Measurements from ENCODE around the gene SDC4.
"Not testable (repeated sequence)": the region's sequence is repeated elsewhere in the genome, so short reads cannot be mapped to it uniquely, and the experiment has no call there.

Gene SDC4

GRCh38 chr20:45363611-45364492 is 15.6 kb upstream of the SDC4 start:
- DNase-seq: no peak

DNA sequence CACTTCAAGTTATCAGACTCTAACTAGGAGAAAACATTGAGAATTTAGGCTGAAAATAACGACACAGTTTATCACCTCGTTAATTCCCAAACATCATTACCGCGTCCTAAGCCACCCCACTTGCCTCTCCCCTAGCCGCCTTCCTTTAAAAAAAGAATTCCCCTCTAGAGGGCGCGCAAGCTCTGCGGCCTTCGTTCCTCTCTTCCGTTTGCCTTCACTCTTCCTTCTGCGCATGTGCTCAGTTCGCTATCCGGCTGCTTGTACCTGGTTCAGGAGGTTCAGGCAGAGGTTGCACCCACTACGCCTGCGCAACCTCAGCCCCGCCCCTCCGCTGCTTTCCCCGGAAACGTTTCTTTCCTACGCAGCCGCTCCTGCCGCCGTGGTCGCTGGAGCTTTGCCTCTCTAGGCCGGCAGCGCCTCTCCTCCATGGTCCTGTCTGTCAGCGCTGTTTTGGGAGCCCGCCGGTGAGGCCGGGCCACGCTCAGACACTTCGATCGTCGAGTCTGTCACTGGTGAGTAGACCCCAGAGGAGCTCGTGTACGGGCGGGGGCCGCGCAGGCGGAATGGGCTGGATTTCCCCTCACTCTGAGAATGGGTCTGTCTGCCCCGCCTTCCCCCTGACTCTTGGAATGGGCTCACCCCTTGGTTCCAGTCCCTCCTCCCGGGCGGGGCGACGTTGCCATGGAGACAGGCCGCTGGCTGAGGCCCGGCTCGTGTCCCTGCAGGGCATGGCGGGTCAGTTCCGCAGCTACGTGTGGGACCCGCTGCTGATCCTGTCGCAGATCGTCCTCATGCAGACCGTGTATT is 14.8 kb upstream of the SDC4 start, which contains the start of gene SYS1:
SYS1 (plus strand) TSS at position 353 of the 807 bp plus-strand sequence; CDS start at position 729, 376 bp downstream.
- peak; percentile 97 for DNase-seq

GRCh38 chr20:45361793-45362192 is 13.6 kb upstream of the SDC4 start:
- DNase-seq: no peak

DNA sequence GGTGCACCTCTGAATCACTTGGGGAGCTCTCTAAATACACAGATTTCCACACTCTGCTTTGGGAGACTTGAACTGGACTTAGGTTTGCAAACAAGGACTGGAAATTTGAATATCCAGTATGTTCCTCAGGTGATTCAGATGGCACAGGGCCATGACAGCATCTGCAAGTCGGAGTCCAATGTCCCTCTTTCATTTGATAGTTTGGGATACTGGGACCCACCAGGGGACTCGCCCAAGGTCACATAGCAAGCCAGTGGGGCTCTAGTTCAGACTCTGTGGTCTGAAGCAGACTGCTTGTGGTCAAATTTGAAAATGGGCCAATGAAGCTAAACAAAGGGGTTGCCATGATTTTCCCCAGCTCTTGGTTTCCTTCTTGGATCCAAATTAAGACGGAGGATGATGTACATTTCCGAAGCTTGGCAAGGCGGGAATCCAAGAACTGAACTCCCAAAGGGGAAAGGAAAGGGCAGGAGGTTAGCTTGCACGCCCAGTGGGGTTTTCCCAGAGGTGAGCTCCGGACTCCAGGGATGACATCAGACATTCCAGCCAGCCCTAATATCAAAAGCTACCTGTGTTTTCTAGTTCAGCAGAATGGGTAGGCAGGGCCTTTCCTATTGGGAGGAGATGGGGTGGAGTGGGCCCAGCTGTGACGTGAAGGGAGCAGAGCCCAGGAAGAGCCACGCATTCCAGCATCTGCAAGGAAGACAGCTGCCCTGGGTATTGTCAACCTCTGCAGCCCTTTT is 11.4 kb upstream of the SDC4 start:
- DNase-seq: no peak

DNA sequence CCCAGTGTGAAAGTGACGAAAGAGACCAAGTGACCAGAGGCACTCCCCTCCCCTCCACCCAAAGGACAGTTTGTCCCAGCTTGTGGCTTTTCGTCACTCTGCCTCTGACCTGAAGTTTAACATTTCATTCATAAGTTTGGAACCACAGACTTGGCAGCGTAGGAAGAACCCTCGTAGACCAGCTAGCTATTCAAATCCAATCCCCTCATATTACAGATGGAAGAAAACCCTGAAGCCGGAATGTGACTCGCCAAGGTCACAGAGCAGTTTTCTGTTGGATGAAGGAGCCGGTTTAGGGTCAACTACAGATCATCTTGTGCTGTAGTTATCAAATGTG is 10.8 kb upstream of the SDC4 start:
- no peak for DNase-seq

GRCh38 chr20:45358282-45359068 is 10.3 kb upstream of the SDC4 start:
- no peak for DNase-seq

- no peak for DNase-seq
Measured at GRCh38 chr20:45355209-45356084, 7.2 kb upstream of the SDC4 start.

GRCh38 chr20:45354423-45355208 is 6.4 kb upstream of the SDC4 start:
- no peak for DNase-seq

- no peak for DNase-seq
Measured at GRCh38 chr20:45353746-45354145, 5.5 kb upstream of the SDC4 start.

DNA sequence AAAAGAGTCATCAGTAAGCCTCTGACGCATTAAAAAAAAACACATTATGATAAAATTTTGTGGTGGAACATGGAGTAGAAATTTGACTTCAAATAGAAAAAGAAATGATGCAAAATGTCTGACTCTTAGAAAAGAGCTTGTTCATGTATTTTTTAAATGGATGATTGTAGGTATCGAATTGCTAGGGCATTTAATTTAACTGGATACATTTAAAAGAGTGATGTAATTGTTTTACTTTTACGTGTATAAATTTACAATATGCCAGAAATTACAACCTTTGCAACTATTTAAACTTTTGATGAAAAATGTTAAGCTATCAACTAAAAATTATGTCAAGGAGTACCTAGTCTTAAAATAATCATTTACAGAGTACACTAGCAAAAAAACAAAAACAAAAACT is 4.5 kb upstream of the SDC4 start:
- no peak for DNase-seq

DNA sequence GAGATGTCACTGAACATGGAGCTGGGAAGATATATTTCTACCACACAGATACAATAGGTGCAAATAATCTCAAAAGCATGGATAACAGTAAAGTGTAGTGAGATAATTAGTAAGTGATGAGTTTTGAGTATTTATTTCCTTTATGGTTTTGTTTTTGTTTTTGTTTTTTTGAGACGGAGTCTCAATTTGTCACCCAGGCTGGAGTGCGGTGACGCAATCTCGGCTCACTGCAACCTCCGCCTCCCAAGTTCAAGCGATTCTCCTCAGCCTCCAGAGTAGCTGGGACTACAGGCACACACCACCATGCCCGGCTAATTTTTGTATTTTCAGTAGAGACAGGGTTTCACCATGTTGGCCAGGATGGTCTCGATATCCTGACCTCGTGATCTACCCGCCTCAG is 2.6 kb upstream of the SDC4 start:
- DNase-seq: not testable (repeated sequence)

DNA sequence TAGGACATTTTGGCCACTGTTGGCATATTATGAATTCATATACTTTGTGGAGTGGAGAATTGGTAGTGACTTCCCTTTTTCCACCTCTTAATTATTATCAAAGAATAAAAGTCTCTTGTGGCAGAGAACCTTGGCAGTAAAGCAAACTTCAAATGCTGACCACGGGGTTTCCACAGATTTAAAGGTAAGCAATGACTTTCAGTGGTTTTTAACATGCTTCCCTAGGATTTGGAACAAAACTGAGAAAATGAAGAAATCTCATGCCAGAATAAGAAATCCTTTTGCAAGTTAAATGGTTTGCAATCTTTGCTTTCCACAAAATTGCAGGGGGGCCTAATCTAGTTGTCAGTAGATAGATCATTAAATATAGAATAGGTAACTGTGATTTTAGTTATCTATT is 2.0 kb upstream of the SDC4 start:
- DNase-seq: no peak

DNA sequence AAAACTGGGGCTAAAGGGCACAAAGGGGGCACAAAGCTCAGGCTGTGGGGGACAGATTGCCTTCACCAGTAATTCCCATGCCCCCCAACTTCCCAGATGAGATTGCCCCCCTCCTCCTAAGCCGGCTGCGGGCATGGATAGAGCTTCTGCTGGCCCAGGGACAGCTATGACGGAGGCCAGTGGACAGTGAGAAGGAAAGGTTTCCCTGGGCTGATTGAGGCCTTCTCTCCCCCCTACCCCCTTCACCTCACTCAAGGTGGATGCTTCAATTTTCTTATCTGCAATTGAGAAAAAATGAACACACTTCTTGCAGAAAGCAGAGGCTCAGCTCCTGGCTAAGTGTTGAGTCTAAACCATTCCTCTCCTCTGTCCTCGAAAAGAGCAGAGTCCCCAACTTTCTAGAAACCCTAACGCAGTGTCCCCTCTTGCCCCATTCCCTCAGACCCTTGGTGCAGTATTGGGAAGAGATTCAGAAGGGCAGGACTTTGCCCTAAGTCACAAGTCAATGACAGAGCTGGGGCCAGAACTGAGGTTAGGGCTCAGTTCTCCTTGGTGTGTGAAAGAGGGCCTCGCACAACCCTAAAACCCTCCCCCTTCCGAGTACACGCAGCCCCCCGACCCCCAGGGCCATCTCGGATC is 808 bp downstream of the SDC4 start:
- DNase-seq: no peak

- no peak for DNase-seq
Measured at GRCh38 chr20:45346851-45347250, 1.4 kb downstream of the SDC4 start.

DNA sequence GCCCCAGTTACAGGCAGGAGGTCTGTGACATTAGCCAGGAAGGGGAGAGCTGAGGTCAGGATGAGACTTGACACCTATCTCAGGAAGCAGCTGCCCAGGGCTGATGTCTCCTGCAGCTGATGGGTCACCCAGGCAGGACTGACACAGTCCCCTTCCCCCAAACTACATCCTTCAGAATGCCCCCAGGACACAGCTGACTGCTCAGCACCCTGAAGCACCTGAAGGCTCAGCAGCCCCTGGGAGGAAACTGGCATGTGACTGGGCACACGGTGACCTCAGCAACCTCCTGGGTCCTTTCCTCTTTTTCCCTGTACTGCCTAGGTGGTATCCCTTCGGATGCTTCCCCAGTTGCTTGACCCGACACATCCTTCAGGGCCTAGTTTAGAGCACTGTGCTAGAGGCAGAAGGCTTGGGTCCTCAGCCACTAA is 1.9 kb downstream of the SDC4 start:
- DNase-seq: no peak

GRCh38 chr20:45345104-45345936 is 2.9 kb downstream of the SDC4 start:
- DNase-seq: no peak

DNA sequence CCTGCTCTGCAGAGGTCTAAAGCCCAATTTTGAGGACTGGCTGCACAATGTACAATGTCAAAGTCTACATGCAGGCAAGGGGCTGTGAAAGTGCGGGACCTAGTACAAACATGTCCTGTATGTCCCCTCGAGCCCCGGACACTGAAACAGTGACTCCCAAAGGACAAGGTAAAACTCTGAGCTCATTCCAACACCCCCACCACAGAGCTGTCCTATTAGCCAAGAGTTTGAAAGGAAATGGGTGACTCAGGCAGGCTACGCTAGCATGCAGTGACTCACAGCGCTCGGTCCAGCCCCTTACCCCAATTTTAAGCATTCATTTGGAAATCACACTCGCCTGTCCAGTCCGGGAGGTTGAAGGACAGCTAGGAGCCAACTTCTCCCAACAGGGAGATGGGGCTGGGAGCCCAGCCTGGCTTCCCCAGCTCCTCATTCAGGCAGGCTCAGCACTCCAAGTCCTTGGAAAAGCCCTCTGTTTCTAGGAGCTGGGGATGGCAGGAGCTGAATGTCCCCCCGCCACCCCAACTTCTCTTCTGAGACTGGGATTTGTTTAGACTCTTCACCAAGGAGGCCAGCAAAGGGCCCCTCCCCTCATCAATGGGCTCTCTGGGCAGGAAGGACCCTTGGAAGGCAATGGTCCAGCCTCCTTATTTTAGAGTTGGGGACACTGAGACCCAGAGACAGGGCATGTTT is 3.9 kb downstream of the SDC4 start:
- no peak for DNase-seq

DNA sequence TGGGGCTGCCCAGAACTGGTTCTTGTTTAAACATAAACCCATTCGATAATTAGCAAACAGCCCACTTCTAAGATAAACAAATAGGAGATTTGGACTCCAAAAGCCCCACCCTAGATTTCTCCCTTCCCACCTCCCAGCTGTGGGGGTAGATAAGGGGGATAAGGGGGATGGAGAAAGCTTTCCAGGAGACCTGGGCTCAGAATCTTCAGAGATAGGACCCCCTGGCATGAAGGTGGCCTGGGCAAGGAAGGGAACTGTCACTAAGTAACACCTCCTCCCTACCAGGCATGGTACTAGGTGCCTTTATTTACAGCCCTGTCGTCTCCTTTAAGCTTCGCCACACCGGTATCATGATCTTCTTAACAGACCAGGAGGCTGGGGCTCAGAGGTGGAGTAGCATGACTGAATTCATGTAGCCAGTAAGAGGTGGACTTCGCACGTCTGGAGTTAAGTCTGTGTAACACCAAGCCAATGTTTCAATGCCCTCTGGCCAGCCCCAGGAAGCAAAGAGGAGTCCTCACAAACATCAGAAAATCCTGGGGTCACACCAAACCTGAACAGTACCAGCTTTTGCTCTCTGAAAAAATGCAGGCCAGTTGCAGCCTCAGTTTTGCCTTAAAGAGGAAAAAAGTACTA is 4.6 kb downstream of the SDC4 start:
- DNase-seq: no peak

Measured in NCI-H2171 (cell line).